ENCODE measurements around the gene GRK4. TPM values are rescaled to one million over a fixed set of nuclear protein-coding genes. Genes with fewer than 3 reads are reported as not detected.

The GRK4 gene
- total RNA-seq, 1 donor from 2014 or later = 2.1 TPM

DNA sequence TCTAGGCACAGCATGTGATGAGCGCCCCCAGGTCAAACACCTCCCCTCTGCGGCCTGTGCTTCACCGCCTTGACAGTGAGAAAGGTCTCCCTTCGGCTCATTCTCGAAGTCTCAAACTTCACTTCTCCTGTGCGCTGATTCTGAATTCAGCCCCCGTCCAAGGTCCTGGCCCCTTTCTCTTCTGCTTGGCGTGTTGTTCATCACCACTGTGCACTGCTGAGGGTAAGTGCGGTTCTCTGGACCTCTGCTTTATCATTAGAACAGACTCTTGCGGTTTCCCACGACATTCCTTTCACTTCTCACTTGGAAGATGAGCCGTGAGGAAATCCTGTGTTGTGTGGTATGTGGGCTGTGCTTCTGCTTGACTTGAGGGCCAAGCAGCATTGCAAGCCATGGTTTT, 99.1 kb downstream of the GRK4 start:
- CTCF ChIA-PET = no interaction called here
- no peak for ATAC-seq (ENCODE audit: low read depth)
- Mint-ChIP-seq H3K4me1 (peaks cover 20% of the 10 kb centered on the region), H3K27me3 (no peaks in the 10 kb centered on the region), H3K27ac (no peak overlapping the region), H3K4me3 (no peak overlapping the region), H3K9me3 (no peaks in the 10 kb centered on the region), H3K36me3 (ENCODE audit: low read depth) (peaks cover 5% of the 10 kb centered on the region)
- DNase-seq = no peak
- POLR2A ChIA-PET = interaction anchor here (0.5 kb wide), 1 partner anchor 31 kb away, joined by 16 read pairs; no protein-coding TSS in a partner anchor
- TF ChIP-seq, protein P1, sequence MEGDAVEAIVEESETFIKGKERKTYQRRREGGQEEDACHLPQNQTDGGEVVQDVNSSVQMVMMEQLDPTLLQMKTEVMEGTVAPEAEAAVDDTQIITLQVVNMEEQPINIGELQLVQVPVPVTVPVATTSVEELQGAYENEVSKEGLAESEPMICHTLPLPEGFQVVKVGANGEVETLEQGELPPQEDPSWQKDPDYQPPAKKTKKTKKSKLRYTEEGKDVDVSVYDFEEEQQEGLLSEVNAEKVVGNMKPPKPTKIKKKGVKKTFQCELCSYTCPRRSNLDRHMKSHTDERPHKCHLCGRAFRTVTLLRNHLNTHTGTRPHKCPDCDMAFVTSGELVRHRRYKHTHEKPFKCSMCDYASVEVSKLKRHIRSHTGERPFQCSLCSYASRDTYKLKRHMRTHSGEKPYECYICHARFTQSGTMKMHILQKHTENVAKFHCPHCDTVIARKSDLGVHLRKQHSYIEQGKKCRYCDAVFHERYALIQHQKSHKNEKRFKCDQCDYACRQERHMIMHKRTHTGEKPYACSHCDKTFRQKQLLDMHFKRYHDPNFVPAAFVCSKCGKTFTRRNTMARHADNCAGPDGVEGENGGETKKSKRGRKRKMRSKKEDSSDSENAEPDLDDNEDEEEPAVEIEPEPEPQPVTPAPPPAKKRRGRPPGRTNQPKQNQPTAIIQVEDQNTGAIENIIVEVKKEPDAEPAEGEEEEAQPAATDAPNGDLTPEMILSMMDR (IDR thresholded peaks at IDR 0.05) = no peak
- intact Hi-C loops (cut with micrococcal nuclease) = no loop called here

DNA sequence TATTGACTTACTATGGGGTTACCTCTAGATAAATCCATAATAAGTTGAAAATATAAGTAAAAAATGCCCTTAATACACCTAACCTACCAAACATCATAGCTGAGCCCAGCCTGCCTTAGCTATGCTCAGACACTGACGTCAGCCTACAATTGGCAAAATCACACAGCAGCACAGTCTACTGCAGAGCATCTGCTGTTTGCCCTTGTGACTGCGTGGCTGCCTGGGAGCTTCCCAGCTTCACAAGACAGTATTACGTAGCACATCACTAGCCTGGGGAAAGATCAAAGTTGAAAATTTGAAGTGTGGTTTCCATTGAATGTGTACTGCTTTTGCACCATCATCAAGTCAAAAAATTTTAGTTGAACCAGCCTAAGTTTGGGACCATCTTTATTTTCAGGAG, 102.2 kb downstream of the GRK4 start:
- no peak overlapping the region for H3K27ac Mint-ChIP-seq
- H3K27me3 Mint-ChIP-seq = no peaks in the 10 kb centered on the region
- H3K9me3 Mint-ChIP-seq = no peaks in the 10 kb centered on the region
- no peak for DNase-seq
- no peaks in the 10 kb centered on the region for H3K4me1 Mint-ChIP-seq
- intact Hi-C loops (cut with micrococcal nuclease) = no loop called here
- TF ChIP-seq, protein P1 (IDR thresholded peaks at IDR 0.05) = no peak
- ChIA-PET POLR2A (no interaction called here), CTCF (no interaction called here)
- ATAC-seq (ENCODE audit: low read depth) = no peak
- no peak overlapping the region for H3K4me3 Mint-ChIP-seq
- peaks cover 5% of the 10 kb centered on the region for H3K36me3 Mint-ChIP-seq (ENCODE audit: low read depth)

DNA sequence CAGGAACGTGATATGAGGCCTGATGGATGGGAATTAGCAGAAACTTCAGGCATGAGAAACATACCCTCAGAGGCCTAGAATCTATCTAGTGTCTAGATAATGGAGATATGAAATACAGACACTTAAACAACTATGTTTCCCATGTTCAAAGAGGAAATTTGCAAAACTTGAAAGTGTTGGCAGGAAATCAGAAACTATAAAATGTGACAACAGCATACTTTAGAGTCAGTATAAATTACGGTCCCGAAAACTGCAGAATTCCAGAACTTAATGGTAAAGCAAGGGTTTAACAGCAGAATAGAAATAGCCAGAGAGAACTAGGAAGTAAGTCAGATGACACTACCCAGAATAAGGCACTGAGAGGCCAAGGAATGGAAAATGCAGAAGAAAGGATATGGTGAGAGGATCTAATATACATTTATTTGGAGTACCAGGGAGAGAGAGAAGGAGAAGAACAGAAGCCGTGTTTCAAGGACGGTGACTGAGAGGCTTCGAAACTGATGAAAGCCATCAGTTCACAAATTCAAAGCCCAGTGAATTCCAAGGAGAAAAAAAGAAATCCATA, 103.5 kb downstream of the GRK4 start:
- intact Hi-C loops (cut with micrococcal nuclease) = no loop called here
- CTCF ChIA-PET = no interaction called here

DNA sequence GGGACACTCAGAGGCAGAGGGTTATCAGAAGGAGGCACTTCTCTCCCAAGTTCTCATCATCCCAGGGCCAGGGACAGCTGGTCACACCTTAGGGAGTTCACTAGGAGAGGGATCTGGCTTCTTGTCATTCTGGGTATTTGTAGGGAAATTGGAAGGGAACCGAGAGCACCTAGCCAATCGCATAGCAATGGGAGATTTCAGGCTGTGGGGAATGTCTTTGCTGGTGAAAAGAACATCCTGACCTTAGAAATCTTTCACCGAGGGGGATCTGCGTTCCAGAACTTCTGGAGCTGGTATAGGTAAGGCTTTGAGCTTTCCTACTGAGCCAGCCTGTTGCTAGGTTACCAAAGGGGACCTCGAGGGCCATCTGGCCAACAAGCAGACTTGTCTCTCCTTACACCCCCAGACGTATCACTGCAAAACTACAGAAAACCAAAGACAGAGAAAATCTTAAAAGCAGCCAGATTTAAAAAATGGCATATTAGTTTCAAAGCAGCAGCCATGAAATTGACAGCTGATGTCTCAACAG, 104.2 kb downstream of the GRK4 start:
- Mint-ChIP-seq H3K36me3 (ENCODE audit: low read depth) (peaks cover 5% of the 10 kb centered on the region), H3K4me1 (no peaks in the 10 kb centered on the region), H3K9me3 (no peaks in the 10 kb centered on the region), H3K27me3 (no peaks in the 10 kb centered on the region), H3K27ac (no peak overlapping the region), H3K4me3 (no peak overlapping the region)
- ChIA-PET CTCF (no interaction called here), POLR2A (no interaction called here)
- TF ChIP-seq, protein P1 (IDR thresholded peaks at IDR 0.05) = no peak
- ATAC-seq (ENCODE audit: low read depth) (no peak), DNase-seq (no peak)
- intact Hi-C loops (cut with micrococcal nuclease) = no loop called here

More for the DNA sequence above, 103.5 kb downstream of the GRK4 start:
- no peak overlapping the region for H3K27ac Mint-ChIP-seq
- H3K36me3 Mint-ChIP-seq (ENCODE audit: low read depth) = peaks cover 5% of the 10 kb centered on the region
- no peaks in the 10 kb centered on the region for H3K27me3 Mint-ChIP-seq
- DNase-seq = no peak
- no peak overlapping the region for H3K4me3 Mint-ChIP-seq
- TF ChIP-seq, protein P1 (IDR thresholded peaks at IDR 0.05) = no peak
- no peak for ATAC-seq (ENCODE audit: low read depth)
- no peaks in the 10 kb centered on the region for H3K4me1 Mint-ChIP-seq
- POLR2A ChIA-PET = no interaction called here
- H3K9me3 Mint-ChIP-seq = no peaks in the 10 kb centered on the region

DNA sequence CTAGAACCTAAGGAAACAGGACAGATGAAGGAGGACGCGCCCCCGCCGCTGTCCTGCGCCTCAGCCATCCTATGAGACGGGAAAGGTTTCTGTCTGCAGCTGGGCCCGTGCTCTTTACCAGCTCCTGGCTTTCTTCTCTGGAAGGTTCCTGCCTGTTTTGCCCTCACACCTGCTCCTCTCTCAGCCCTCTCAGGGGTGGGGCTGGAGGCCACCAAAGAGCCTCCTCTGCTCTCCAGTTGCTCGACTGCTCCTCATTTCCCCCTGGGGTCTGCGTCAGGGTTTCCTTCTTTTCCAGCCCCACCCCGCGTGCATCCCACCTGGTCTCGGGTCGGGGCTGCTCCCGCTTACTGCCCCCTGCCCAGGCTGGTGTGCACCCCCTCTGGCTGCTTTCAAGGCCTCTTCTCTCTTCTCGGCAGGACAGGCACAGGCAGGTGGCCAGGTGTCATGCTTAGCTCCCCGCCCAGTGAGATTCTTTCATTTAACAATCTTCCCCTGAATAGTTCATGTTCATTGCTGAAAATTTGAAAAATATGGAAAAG, 106.4 kb downstream of the GRK4 start:
- no peak overlapping the region for H3K4me3 Mint-ChIP-seq
- ATAC-seq (ENCODE audit: low read depth) (no peak), DNase-seq (no peak)
- no peaks in the 10 kb centered on the region for H3K4me1 Mint-ChIP-seq
- CTCF ChIA-PET = no interaction called here
- POLR2A ChIA-PET = interaction anchor here (0.6 to 1.2 kb wide), 2 partner anchors 22 to 1715 kb away, joined by 4 read pairs; no protein-coding TSS in a partner anchor
- TF ChIP-seq, protein P1 (IDR thresholded peaks at IDR 0.05) = no peak
- no peak overlapping the region for H3K27ac Mint-ChIP-seq
- H3K9me3 Mint-ChIP-seq = no peaks in the 10 kb centered on the region
- H3K27me3 Mint-ChIP-seq = no peaks in the 10 kb centered on the region
- intact Hi-C loops (cut with micrococcal nuclease) = loop anchor here (10.0 kb wide), 3 partner anchors 535 to 1355 kb away; partner anchors contain the start of genes FAM193A and SLBP
- H3K36me3 Mint-ChIP-seq (ENCODE audit: low read depth) = peaks cover 7% of the 10 kb centered on the region
